IMR-90 (cell line): ENCODE results near the gene HLA-B.
"Not testable (repeated sequence)": the region's sequence is repeated elsewhere in the genome, so short reads cannot be mapped to it uniquely, and the experiment has no call there.

Experiments
- CTCF ChIP-seq: conservative IDR thresholded peaks from 2 replicates; pipeline ENCODE4 v1.5.1; 2012; ENCODE audit warnings: mild to moderate bottlenecking, low read depth, low read length, improper control_type of control experiment
- MAZ ChIP-seq: IDR thresholded peaks from 2 replicates; pipeline ENCODE4 v1.6.1; 2012; ENCODE audit warnings: low read depth, mild to moderate bottlenecking, low read length, improper control_type of control experiment, moderate library complexity, borderline replicate concordance
- NFE2L2 ChIP-seq: fragments of 150-350 bp; IDR thresholded peaks from 2 replicates; pipeline ENCODE4 v1.6.1; 2016; ENCODE audit warnings: low read depth, mild to moderate bottlenecking, low read length
- RAD21 ChIP-seq: IDR thresholded peaks from 2 replicates; pipeline ENCODE4 v1.6.1; 2012; ENCODE audit warnings: low read length, improper control_type of control experiment
- TF ChIP-seq, protein P1 (sequence below): fragments of 150-350 bp; IDR thresholded peaks from 2 replicates; pipeline ENCODE4 v1.6.1; 2016; ENCODE audit warnings: low read depth, mild to moderate bottlenecking, low read length, moderate library complexity, borderline replicate concordance

DNA sequence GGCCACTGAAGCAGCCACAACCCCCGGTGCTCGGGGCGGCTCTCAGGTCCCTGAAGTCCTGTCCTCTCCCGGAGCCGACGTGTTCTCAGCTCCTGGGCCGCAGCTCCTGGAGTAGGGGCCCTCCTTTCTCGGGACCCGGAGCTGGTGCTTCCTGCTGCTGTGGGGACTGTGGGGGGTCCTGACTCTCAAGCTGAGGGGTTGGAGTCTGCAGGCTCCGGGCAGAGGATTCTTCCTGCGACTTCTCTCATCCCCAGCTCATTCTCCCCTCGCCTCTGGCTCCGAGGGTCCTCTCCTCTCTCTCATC lies 47.0 kb upstream of the HLA-B start:
- TF ChIP-seq CTCF, MAZ, NFE2L2, RAD21: not testable (repeated sequence)
- TF ChIP-seq, protein P1, sequence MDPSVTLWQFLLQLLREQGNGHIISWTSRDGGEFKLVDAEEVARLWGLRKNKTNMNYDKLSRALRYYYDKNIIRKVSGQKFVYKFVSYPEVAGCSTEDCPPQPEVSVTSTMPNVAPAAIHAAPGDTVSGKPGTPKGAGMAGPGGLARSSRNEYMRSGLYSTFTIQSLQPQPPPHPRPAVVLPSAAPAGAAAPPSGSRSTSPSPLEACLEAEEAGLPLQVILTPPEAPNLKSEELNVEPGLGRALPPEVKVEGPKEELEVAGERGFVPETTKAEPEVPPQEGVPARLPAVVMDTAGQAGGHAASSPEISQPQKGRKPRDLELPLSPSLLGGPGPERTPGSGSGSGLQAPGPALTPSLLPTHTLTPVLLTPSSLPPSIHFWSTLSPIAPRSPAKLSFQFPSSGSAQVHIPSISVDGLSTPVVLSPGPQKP: not testable (repeated sequence)
